ENCODE data around the gene GLIS1. TPM values are rescaled to one million over a fixed set of nuclear protein-coding genes. Genes with fewer than 3 reads are reported as not detected.
A peak's percentile ranks its signal among the peaks of the same experiment; 100 is the strongest.

The GLIS1 gene
- total RNA-seq, 4 donors from 2014 or later, result 0.59 to 3.9 (median 0.75) TPM

- Histone ChIP-seq H3K4me1 (peaks cover 0 to 5% (median 2%) of the 10 kb centered on the region in 4 donors), H3K36me3 (no peaks in the 10 kb centered on the region), H3K27me3 (no peaks in the 10 kb centered on the region), H3K4me3 (no peak overlapping the region), H3K27ac (no peak overlapping the region), H3K9me3 (no peaks in the 10 kb centered on the region)
- DNase-seq (ENCODE audit: low spot score in 2 of 2), result peak in 1 of 2 donors; percentile 1
- TF ChIP-seq CTCF (IDR thresholded peaks at IDR 0.05) (no peak), EP300 (IDR thresholded peaks at IDR 0.05) (no peak), POLR2A (IDR thresholded peaks at IDR 0.05) (no peak)
- WGBS, 2 donors, result 87 to 91% methylated on average over 10 of the region's 10 CpGs
Observed at GRCh38 chr1:53552981-53553733, 185.8 kb downstream of the GLIS1 start.

- TF ChIP-seq POLR2A (IDR thresholded peaks at IDR 0.05) (no peak), EP300 (IDR thresholded peaks at IDR 0.05) (no peak), CTCF (IDR thresholded peaks at IDR 0.05) (no peak)
- no peaks in the 10 kb centered on the region for H3K27me3 ChIP-seq
- no peak overlapping the region for H3K27ac ChIP-seq
- no peak overlapping the region for H3K4me3 ChIP-seq
- peaks cover 0 to 5% (median 2%) of the 10 kb centered on the region in 4 donors for H3K4me1 ChIP-seq
- 56 to 58% methylated on average over 10 of the region's 10 CpGs for WGBS, 2 donors
- no peaks in the 10 kb centered on the region for H3K9me3 ChIP-seq
- no peaks in the 10 kb centered on the region for H3K36me3 ChIP-seq
- peak in 1 of 2 donors; percentile 4 for DNase-seq (ENCODE audit: low spot score in 2 of 2)
Observed at GRCh38 chr1:53552146-53552861, 186.7 kb downstream of the GLIS1 start.

GRCh38 chr1:53551428-53551995 lies 187.5 kb downstream of the GLIS1 start:
- Histone ChIP-seq H3K27ac (no peak overlapping the region), H3K27me3 (no peaks in the 10 kb centered on the region), H3K4me1 (peaks cover 0 to 5% (median 2%) of the 10 kb centered on the region in 4 donors), H3K36me3 (no peaks in the 10 kb centered on the region), H3K9me3 (no peaks in the 10 kb centered on the region), H3K4me3 (no peak overlapping the region)
- WGBS, 2 donors, result 74 to 81% methylated on average over 8 of the region's 8 CpGs
- DNase-seq (ENCODE audit: low spot score in 2 of 2), result peak in 1 of 2 donors; percentile 2
- TF ChIP-seq CTCF (IDR thresholded peaks at IDR 0.05) (no peak), EP300 (IDR thresholded peaks at IDR 0.05) (no peak), POLR2A (IDR thresholded peaks at IDR 0.05) (no peak)

GRCh38 chr1:53550201-53550741 lies 188.7 kb downstream of the GLIS1 start:
- TF ChIP-seq EP300 (IDR thresholded peaks at IDR 0.05) (peak in 1 of 2 donors; percentile 40), CTCF (IDR thresholded peaks at IDR 0.05) (no peak)
- Histone ChIP-seq H3K36me3 (no peaks in the 10 kb centered on the region), H3K4me3 (no peak overlapping the region), H3K9me3 (no peaks in the 10 kb centered on the region), H3K4me1 (peaks cover 0 to 5% (median 2%) of the 10 kb centered on the region in 4 donors), H3K27me3 (no peaks in the 10 kb centered on the region), H3K27ac (no peak overlapping the region)
- 49 to 61% methylated on average over 7 of the region's 7 CpGs for WGBS, 2 donors
- DNase-seq (ENCODE audit: low spot score in 2 of 2), result peak; percentile 19 to 32
